Right lobe of liver (tissue), 4 donors: ENCODE data around the gene HDAC9.

Experiments
- CTCF ChIP-seq, 4 donors: fragments of 200-600 bp in 3 of 4; fragments of 450-650 bp in 1 of 4; IDR thresholded peaks; one replicate each; pipeline versions ENCODE4 v1.5.1 to v1.8.0; 2016 to 2022; ENCODE audit warnings: antibody characterized with exemption in 4 of 4, mild to moderate bottlenecking in 2 of 4
- POLR2A ChIP-seq: fragments of 450-650 bp; IDR thresholded peaks from one replicate; pipeline ENCODE4 v1.6.1; 2017; ENCODE audit warnings: antibody characterized with exemption, mild to moderate bottlenecking
- donor health status: DM: no; HTN: no; CAD: no.
- donor health status: DM: no; HTN: no; CAD: no.
- donor health status: DM: no; HTN: yes; CAD: no.

DNA sequence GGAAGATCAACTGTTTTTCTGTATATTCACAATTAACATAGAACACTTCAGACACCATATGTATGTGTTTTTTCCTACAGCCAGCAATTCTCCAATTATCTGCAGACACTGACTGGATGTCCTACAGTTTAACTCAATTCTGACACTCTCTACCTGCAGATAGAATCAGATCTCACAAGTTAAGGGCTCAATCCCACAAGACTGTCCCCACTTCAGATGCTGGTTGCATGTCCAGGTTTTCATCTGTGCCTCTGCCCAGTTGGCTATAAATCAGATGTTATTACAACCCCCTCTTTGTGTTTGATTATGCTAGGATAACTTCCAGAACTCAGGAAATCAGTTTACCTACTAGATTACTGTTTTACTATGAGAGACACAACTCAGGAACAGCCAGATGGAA, 326.0 kb downstream of the HDAC9 start:
- no peak for TF ChIP-seq POLR2A
- TF ChIP-seq CTCF (IDR thresholded peaks at IDR 0.05): no peak
